ENCODE data around the gene LONRF3. TPM values are rescaled to one million over a fixed set of nuclear protein-coding genes. Genes with fewer than 3 reads are reported as not detected.

Gene LONRF3
- 0.51 and 0.79 TPM in 2 replicates for total RNA-seq

GRCh38 chrX:118974088-118974907, at the start of gene LONRF3:
LONRF3 (plus strand) TSS chrX:118974618; CDS start chrX:118974781, 163 bp downstream.
- DNase-seq (ENCODE audit: low read depth) (peak; percentile 19), FAIRE-seq (no peak)
- no peak for TF ChIP-seq CTCF (IDR thresholded peaks at IDR 0.05; ENCODE audit: insufficient read depth, low read length, severe bottlenecking)

DNA sequence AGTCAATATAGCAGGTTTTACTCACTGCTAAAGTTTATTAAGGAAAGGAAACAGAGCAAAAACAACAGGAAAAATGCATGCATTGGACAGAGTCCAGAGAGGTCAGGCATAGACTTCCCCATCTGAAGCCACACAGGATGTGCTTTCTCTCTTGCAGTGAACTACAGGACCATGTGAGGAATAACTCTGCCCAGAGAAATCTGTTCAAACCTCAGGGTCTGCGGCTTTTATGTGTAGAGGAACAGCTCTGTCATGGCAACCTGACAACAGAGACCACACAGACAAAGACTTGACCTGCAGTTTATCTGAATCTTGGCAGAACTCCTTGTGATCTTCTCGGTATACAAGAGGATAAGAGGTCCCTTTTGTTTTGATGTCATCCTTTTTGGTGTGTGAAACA, 46.3 kb upstream of the LONRF3 start:
- no peaks in the 10 kb centered on the region for H3K27me3 ChIP-seq (ENCODE audit: control insufficient read depth, insufficient read depth, low read length)
- DNase-seq (ENCODE audit: low read depth) (no peak), FAIRE-seq (no peak)
- H3K36me3 ChIP-seq (ENCODE audit: control insufficient read depth, insufficient read depth, low read length): no peaks in the 10 kb centered on the region
- H3K4me3 ChIP-seq (ENCODE audit: low read depth, low read length): no peak overlapping the region
- no peak for TF ChIP-seq CTCF (IDR thresholded peaks at IDR 0.05; ENCODE audit: insufficient read depth, low read length, severe bottlenecking)

More at GRCh38 chrX:118974088-118974907, at the start of gene LONRF3:
- H3K27me3 ChIP-seq (ENCODE audit: control insufficient read depth, insufficient read depth, low read length): peaks cover 12% of the 10 kb centered on the region
- H3K36me3 ChIP-seq (ENCODE audit: control insufficient read depth, insufficient read depth, low read length): no peaks in the 10 kb centered on the region
- peak within 1 kb of the TSS; percentile 12 for H3K4me3 ChIP-seq (ENCODE audit: low read depth, low read length)

GRCh38 chrX:118935352-118935751, 39.1 kb upstream of the LONRF3 start:
- Histone ChIP-seq H3K27me3 (ENCODE audit: control insufficient read depth, insufficient read depth, low read length) (no peaks in the 10 kb centered on the region), H3K4me3 (ENCODE audit: low read depth, low read length) (no peak overlapping the region), H3K36me3 (ENCODE audit: control insufficient read depth, insufficient read depth, low read length) (no peaks in the 10 kb centered on the region)
- no peak for TF ChIP-seq CTCF (IDR thresholded peaks at IDR 0.05; ENCODE audit: insufficient read depth, low read length, severe bottlenecking)
- FAIRE-seq (no peak), DNase-seq (ENCODE audit: low read depth) (no peak)

DNA sequence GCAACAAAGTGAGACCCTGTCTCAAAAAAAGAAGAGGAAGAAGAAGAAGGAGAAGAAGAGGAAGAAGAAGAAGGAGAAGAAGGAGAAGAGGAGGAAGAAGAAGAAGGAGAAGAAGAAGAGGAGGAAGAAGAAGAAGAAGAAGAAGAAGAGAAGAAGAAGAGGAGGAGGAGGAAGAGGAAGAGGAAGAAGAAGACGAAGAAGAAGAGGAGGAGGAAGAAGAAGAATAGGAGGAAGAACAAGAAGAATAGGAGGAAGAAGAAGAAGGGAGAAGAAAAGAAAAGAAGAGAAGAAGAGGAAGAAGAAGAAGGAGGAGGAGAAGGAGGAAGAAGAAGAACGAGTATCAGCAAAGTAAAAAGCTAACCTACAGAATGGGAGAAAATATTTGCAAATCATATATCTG, 33.3 kb upstream of the LONRF3 start:
- no peak overlapping the region for H3K4me3 ChIP-seq (ENCODE audit: low read depth, low read length)
- H3K27me3 ChIP-seq (ENCODE audit: control insufficient read depth, insufficient read depth, low read length): no peaks in the 10 kb centered on the region
- TF ChIP-seq CTCF (IDR thresholded peaks at IDR 0.05; ENCODE audit: insufficient read depth, low read length, severe bottlenecking): no peak
- no peak for FAIRE-seq
- no peaks in the 10 kb centered on the region for H3K36me3 ChIP-seq (ENCODE audit: control insufficient read depth, insufficient read depth, low read length)
- no peak for DNase-seq (ENCODE audit: low read depth)

DNA sequence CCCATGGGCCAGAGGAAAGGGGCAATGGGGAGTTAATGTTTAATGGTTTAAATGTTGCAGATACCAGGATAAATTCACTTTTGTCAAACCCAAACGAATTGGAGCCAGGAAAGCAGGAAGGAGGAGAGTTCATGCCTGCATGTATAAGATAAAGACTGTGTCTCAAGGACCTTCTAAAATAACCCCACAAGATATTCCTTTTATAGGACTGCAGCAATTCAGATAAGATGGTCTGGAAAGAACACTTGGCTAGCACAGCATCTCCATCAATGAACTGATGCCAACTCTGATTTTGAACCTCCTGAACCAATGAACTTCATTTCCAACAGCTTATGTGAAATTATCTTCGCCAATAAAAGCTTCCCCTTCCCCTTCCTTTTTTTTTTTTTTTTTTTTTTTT, 31.3 kb upstream of the LONRF3 start:
- no peaks in the 10 kb centered on the region for H3K27me3 ChIP-seq (ENCODE audit: control insufficient read depth, insufficient read depth, low read length)
- H3K4me3 ChIP-seq (ENCODE audit: low read depth, low read length): no peak overlapping the region
- FAIRE-seq: no peak
- TF ChIP-seq CTCF (IDR thresholded peaks at IDR 0.05; ENCODE audit: insufficient read depth, low read length, severe bottlenecking): no peak
- no peaks in the 10 kb centered on the region for H3K36me3 ChIP-seq (ENCODE audit: control insufficient read depth, insufficient read depth, low read length)
- DNase-seq (ENCODE audit: low read depth): no peak

All from bronchial epithelial cell (primary cell).